Right lobe of liver (tissue), 6 donors: ENCODE measurements around the gene DDX60. TPM values are rescaled to one million over a fixed set of nuclear protein-coding genes. Genes with fewer than 3 reads are reported as not detected.

Source experiments
- ATAC-seq, 4 donors: fragments of 200-7000 bp; cut with Tn5 transposase; one replicate each; pipeline ENCODE4 v1.9.1; 2020; ENCODE audit warnings: mild to moderate bottlenecking in 4 of 4, moderate library complexity in 4 of 4
- DNase-seq, 3 donors: peaks; one replicate each; pipeline ENCODE4 v3.0.0-alpha.2; 2020
- H3K27ac ChIP-seq, 3 donors: fragments of 200-600 bp; one replicate each; pipeline ENCODE4 v1.8.0; 2022
- H3K27me3 ChIP-seq, 2 donors: fragments of 200-600 bp; one replicate each; pipeline ENCODE4 v1.8.0; 2022
- H3K36me3 ChIP-seq, 4 donors: fragments of 200-600 bp; sonication (generic) in 1 of 4; one replicate each; pipeline versions ENCODE4 v1.5.1 to v1.8.0; 2017 to 2022; ENCODE audit warnings: control low read depth in 1 of 4
- H3K4me1 ChIP-seq, 4 donors: fragments of 200-600 bp; sonication (generic) in 1 of 4; one replicate each; pipeline versions ENCODE4 v1.5.1 to v1.8.0; 2017 to 2022; ENCODE audit warnings: control low read depth in 1 of 4
- H3K4me3 ChIP-seq, 3 donors: fragments of 200-600 bp; one replicate each; pipeline ENCODE4 v1.8.0; 2022
- H3K9me3 ChIP-seq, 4 donors: fragments of 200-600 bp; sonication (generic) in 1 of 4; one replicate each; pipeline versions ENCODE4 v1.5.1 to v1.8.0; 2017 to 2022; ENCODE audit warnings: control low read depth in 1 of 4
- CTCF ChIP-seq, 4 donors: fragments of 200-600 bp in 3 of 4; fragments of 450-650 bp in 1 of 4; IDR thresholded peaks; one replicate each; pipeline versions ENCODE4 v1.5.1 to v1.8.0; 2016 to 2022; ENCODE audit warnings: antibody characterized with exemption in 4 of 4, mild to moderate bottlenecking in 2 of 4
- POLR2A ChIP-seq: fragments of 450-650 bp; IDR thresholded peaks from one replicate; pipeline ENCODE4 v1.6.1; 2017; ENCODE audit warnings: antibody characterized with exemption, mild to moderate bottlenecking
- WGBS: methylation state at CpG from one replicate; pipeline ENCODE4 v1.1.6; 2018; ENCODE audit warnings: low coverage, low lambda C conversion rate; ENCODE audit not compliant: insufficient coverage; ENCODE audit errors: missing lambda C conversion rate; 5-methylcytosine and 5-hydroxymethylcytosine counted together
- intact Hi-C, 2 donors: fragments of 100-400 bp; cut with DNase I; formaldehyde crosslinking; loops; one replicate each; pipeline versions ENCODE4 v1.11.2 to v1.14.1; 2022
- total RNA-seq, 6 experiments: library from RNA; depleted of rRNA in 2 of 6; stranded (reverse); fragments of >200 nt in 2 of 6; fragmentation: NEBNext Ultra II Directional in 3 of 6; extraction: Animal tissue kit (Norgen Biotek cat#: 25700) in 3 of 6; gene quantifications; one replicate each; pipeline versions ENCODE4 v1.1.0 to v1.2.4, GENCODE V29; 2016 to 2023
- donor health status: DM: no; HTN: yes; CAD: no.
- donor health status: DM: no; HTN: no; CAD: no.
- donor health status: DM: no; HTN: no; CAD: no.
- donor health status: DM: no; HTN: yes; CAD: no.
- donor health status: DM: no; HTN: yes; CAD: no.

DDX60 gene
- total RNA-seq, 6 experiments from 2014 or later = 5.6 to 15.8 (median 10.6) TPM

GRCh38 chr4:168208957-168209614 is 109.5 kb downstream of the DDX60 start:
- DNase-seq = no peak
- Histone ChIP-seq H3K36me3 (no peaks in the 10 kb centered on the region), H3K27me3 (no peaks in the 10 kb centered on the region), H3K27ac (no peak overlapping the region), H3K4me1 (no peaks in the 10 kb centered on the region), H3K9me3 (no peaks in the 10 kb centered on the region), H3K4me3 (no peak overlapping the region)
- intact Hi-C loops = no loop called here
- 96% methylated on average over 2 of the region's 3 CpGs for WGBS
- TF ChIP-seq POLR2A (no peak), CTCF (IDR thresholded peaks at IDR 0.05) (no peak)
- no peak for ATAC-seq

GRCh38 chr4:168203233-168203911 is 115.2 kb downstream of the DDX60 start:
- TF ChIP-seq CTCF (IDR thresholded peaks at IDR 0.05) = no peak
- no peak for TF ChIP-seq POLR2A
- H3K36me3 ChIP-seq = no peaks in the 10 kb centered on the region
- DNase-seq (no peak), ATAC-seq (no peak)
- H3K9me3 ChIP-seq = peaks cover 0 to 6% (median 0%) of the 10 kb centered on the region in 4 donors
- no peaks in the 10 kb centered on the region for H3K4me1 ChIP-seq
- no peak overlapping the region for H3K27ac ChIP-seq
- intact Hi-C loops = no loop called here
- no peaks in the 10 kb centered on the region for H3K27me3 ChIP-seq
- no CpG with 5 or more reads among the region's 4 CpGs for WGBS
- H3K4me3 ChIP-seq = no peak overlapping the region

- H3K36me3 ChIP-seq = no peaks in the 10 kb centered on the region
- H3K9me3 ChIP-seq = peaks cover 0 to 6% (median 0%) of the 10 kb centered on the region in 4 donors
- intact Hi-C loops = no loop called here
- TF ChIP-seq POLR2A = no peak
- TF ChIP-seq CTCF (IDR thresholded peaks at IDR 0.05) = no peak
- WGBS = 7% methylated on average over 1 of the region's 3 CpGs
- no peaks in the 10 kb centered on the region for H3K4me1 ChIP-seq
- H3K27me3 ChIP-seq = no peaks in the 10 kb centered on the region
- H3K4me3 ChIP-seq = no peak overlapping the region
- no peak overlapping the region for H3K27ac ChIP-seq
- ATAC-seq (peak in 1 of 4 donors; percentile 44), DNase-seq (no peak)
These were observed 117.9 kb downstream of the DDX60 start for GRCh38 chr4:168200685-168201084.

GRCh38 chr4:168199260-168199957 is 119.1 kb downstream of the DDX60 start:
- 43% methylated on average over 4 of the region's 4 CpGs for WGBS
- no peaks in the 10 kb centered on the region for H3K4me1 ChIP-seq
- ATAC-seq = no peak
- H3K27me3 ChIP-seq = no peaks in the 10 kb centered on the region
- H3K36me3 ChIP-seq = no peaks in the 10 kb centered on the region
- no peak overlapping the region for H3K27ac ChIP-seq
- peaks cover 0 to 6% (median 0%) of the 10 kb centered on the region in 4 donors for H3K9me3 ChIP-seq
- intact Hi-C loops = no loop called here
- no peak for DNase-seq
- no peak overlapping the region for H3K4me3 ChIP-seq
- no peak for TF ChIP-seq POLR2A
- TF ChIP-seq CTCF (IDR thresholded peaks at IDR 0.05) = no peak
